Measurements from ENCODE around the gene SLC38A2.
A peak's percentile ranks its signal among the peaks of the same experiment; 100 is the strongest.

Gene SLC38A2

GRCh38 chr12:46404733-46405132 lies 32.2 kb upstream of the SLC38A2 start:
- TF ChIP-seq CTCF (conservative IDR thresholded peaks at IDR 0.05; ENCODE audit: low read depth) = no peak
- ChIA-PET POLR2A (ENCODE audit: low non-redundant PET) (no interaction called here), CTCF (interaction anchor here (0.6 kb wide), 1 partner anchor 160 kb away, joined by 3 read pairs; no protein-coding TSS in a partner anchor)
- no peak overlapping the region; the same call in 1 of the 2 replicates for H3K27ac ChIP-seq
- no peak for DNase-seq (ENCODE audit: low spot score)

GRCh38 chr12:46404225-46404631 lies 31.7 kb upstream of the SLC38A2 start:
- ChIA-PET POLR2A (ENCODE audit: low non-redundant PET) (no interaction called here), CTCF (interaction anchor here (0.6 kb wide), 1 partner anchor 160 kb away, joined by 3 read pairs; no protein-coding TSS in a partner anchor)
- no peak overlapping the region; the same call in 1 of the 2 replicates for H3K27ac ChIP-seq
- DNase-seq (ENCODE audit: low spot score) = no peak
- no peak for TF ChIP-seq CTCF (conservative IDR thresholded peaks at IDR 0.05; ENCODE audit: low read depth)

GRCh38 chr12:46403719-46404070 lies 31.1 kb upstream of the SLC38A2 start:
- POLR2A ChIA-PET (ENCODE audit: low non-redundant PET) = no interaction called here
- DNase-seq (ENCODE audit: low spot score) = no peak
- CTCF ChIA-PET = interaction anchor here (0.6 kb wide), 1 partner anchor 279 kb away, joined by 3 read pairs; no protein-coding TSS in a partner anchor
- no peak for TF ChIP-seq CTCF (conservative IDR thresholded peaks at IDR 0.05; ENCODE audit: low read depth)
- H3K27ac ChIP-seq = no peak overlapping the region

GRCh38 chr12:46402941-46403718 lies 30.6 kb upstream of the SLC38A2 start:
- no peak for DNase-seq (ENCODE audit: low spot score)
- no peak overlapping the region for H3K27ac ChIP-seq
- ChIA-PET POLR2A (ENCODE audit: low non-redundant PET) (no interaction called here), CTCF (interaction anchor here (0.6 kb wide), 1 partner anchor 278 kb away, joined by 3 read pairs; no protein-coding TSS in a partner anchor)
- no peak for TF ChIP-seq CTCF (conservative IDR thresholded peaks at IDR 0.05; ENCODE audit: low read depth)

- CTCF ChIA-PET = no interaction called here
- POLR2A ChIA-PET (ENCODE audit: low non-redundant PET) = no interaction called here
- TF ChIP-seq CTCF (conservative IDR thresholded peaks at IDR 0.05; ENCODE audit: low read depth) = no peak
- DNase-seq (ENCODE audit: low spot score) = peak; percentile 74
- H3K27ac ChIP-seq = no peak overlapping the region
These were observed 29.9 kb upstream of the SLC38A2 start for GRCh38 chr12:46402451-46402850.

GRCh38 chr12:46401662-46402061 lies 29.1 kb upstream of the SLC38A2 start:
- TF ChIP-seq CTCF (conservative IDR thresholded peaks at IDR 0.05; ENCODE audit: low read depth) = peak; percentile 18; the same call in 1 of the 2 replicates
- ChIA-PET CTCF (interaction anchor here (0.6 to 0.7 kb wide), 3 partner anchors 15 to 178 kb away, joined by 3 to 4 read pairs (median 3); no protein-coding TSS in a partner anchor), POLR2A (ENCODE audit: low non-redundant PET) (no interaction called here)
- peak overlapping the region; percentile 66 for H3K27ac ChIP-seq
- DNase-seq (ENCODE audit: low spot score) = no peak
